HCT116 (cell line): ENCODE data around the gene C14orf132. TPM values are rescaled to one million over a fixed set of nuclear protein-coding genes. Genes with fewer than 3 reads are reported as not detected.

Experiments used
- ATAC-seq: fragments of 200-7000 bp; cut with Tn5 transposase; 2 replicates; pipeline ENCODE4 v1.9.1; 2020; ENCODE audit warnings: mild to moderate bottlenecking, moderate library complexity
- BruUV-seq: library from RNA; stranded (reverse); fragments of 400-500 nt; replicated peaks from 2 replicates; lab custom pipeline; 2021; lab: Mats Ljungman, UMichigan
- CTCF ChIA-PET: fragments of 300-600 bp; sonication (Branson Sonifier 250); formaldehyde crosslinking; loops from one replicate; lab custom pipeline; 2021; ENCODE audit warnings: antibody characterized with exemption; lab: Charles Lee
- POLR2A ChIA-PET: fragments of 300-600, 350-600 bp; sonication (Branson Sonifier 250); formaldehyde crosslinking; loops from one replicate; lab custom pipeline; 2021; ENCODE audit warnings: antibody characterized with exemption; lab: Charles Lee
- RAD21 ChIA-PET, 2 experiments: fragments of 300-600 bp; sonication (Branson Sonifier 250); formaldehyde crosslinking; loops; one replicate each; lab custom pipeline; 2023; ENCODE audit warnings: low total read pairs in 2 of 2; ENCODE audit not compliant: uncharacterized antibody in 2 of 2, unreplicated experiment in 2 of 2, low non-redundant PET in 1 of 2; lab: Charles Lee
- DNase-seq: peaks from one replicate; pipeline ENCODE4 v3.0.0-alpha.2; 2010; ENCODE audit warnings: low read depth, low spot score
- H2AFZ ChIP-seq: fragments of 200-600 bp; shearing (Covaris generic), sonication (generic); 2 replicates; pipeline ENCODE4 v1.6.1; 2017; ENCODE audit warnings: low read depth, mixed run types, mixed read lengths, antibody characterized with exemption, low read length; ENCODE audit not compliant: poor library complexity, severe bottlenecking
- H3K27ac ChIP-seq: 2 replicates; pipeline ENCODE4 v1.5.1; 2012; ENCODE audit warnings: low read depth, low read length
- H3K27me3 ChIP-seq: fragments of 200-600 bp; sonication (generic); 2 replicates; pipeline ENCODE4 v1.6.1; 2016; ENCODE audit warnings: mixed run types, low read length, mixed read lengths; ENCODE audit not compliant: insufficient read depth
- H3K36me3 ChIP-seq, 2 experiments: fragments of 200-500 bp in 1 of 2; fragments of 200-600 bp in 1 of 2; sonication (Bioruptor generic) in 1 of 2; sonication (generic) in 1 of 2; 2 replicates each; pipeline versions ENCODE4 v1.5.1 to v1.6.1; 2014 to 2016; ENCODE audit warnings: low read length in 2 of 2, inconsistent platforms in 1 of 2, mixed read lengths in 1 of 2, mixed run types in 1 of 2; ENCODE audit not compliant: insufficient read depth in 2 of 2, control insufficient read depth in 1 of 2
- H3K4me1 ChIP-seq, 2 experiments: fragments of 200-600 bp in 1 of 2; sonication (generic) in 1 of 2; 2 replicates each; pipeline versions ENCODE4 v1.5.1 to v1.6.1; 2012 to 2017; ENCODE audit warnings: low read length in 2 of 2, inconsistent platforms in 1 of 2, mild to moderate bottlenecking in 1 of 2, mixed read lengths in 1 of 2, mixed run types in 1 of 2, moderate library complexity in 1 of 2; ENCODE audit not compliant: insufficient read depth in 2 of 2, control insufficient read depth in 1 of 2
- H3K4me2 ChIP-seq: fragments of 200-600 bp; sonication (generic); 2 replicates; pipeline ENCODE4 v1.6.1; 2017; ENCODE audit warnings: mixed run types, low read length, mixed read lengths
- H3K4me3 ChIP-seq, 2 experiments: fragments of 200-600 bp in 1 of 2; sonication (generic) in 1 of 2; replicated peaks in 1 of 2; 2 replicates each; pipeline ENCODE4 v1.5.1; 2011 to 2016; ENCODE audit warnings: low read length in 2 of 2, control low read depth in 1 of 2, low read depth in 1 of 2, mild to moderate bottlenecking in 1 of 2, mixed read lengths in 1 of 2, mixed run types in 1 of 2
- H3K79me2 ChIP-seq: fragments of 200-600 bp; sonication (generic); 2 replicates; pipeline ENCODE4 v1.6.1; 2017; ENCODE audit warnings: mild to moderate bottlenecking, mixed run types, low read length, moderate library complexity, mixed read lengths; ENCODE audit not compliant: insufficient read depth
- H3K9ac ChIP-seq: fragments of 200-600 bp; sonication (generic); 2 replicates; pipeline ENCODE4 v1.6.1; 2016; ENCODE audit warnings: low read length, mixed read lengths
- H3K9me2 ChIP-seq: fragments of 200-600 bp; sonication (generic), shearing (Covaris generic); 2 replicates; pipeline ENCODE4 v1.6.1; 2017; ENCODE audit warnings: mixed run types, mild to moderate bottlenecking, moderate library complexity; ENCODE audit not compliant: insufficient read depth
- H3K9me3 ChIP-seq, 2 experiments: fragments of 200-500 bp in 1 of 2; fragments of 200-600 bp in 1 of 2; sonication (Bioruptor generic) in 1 of 2; sonication (generic) in 1 of 2; 2 replicates each; pipeline ENCODE4 v1.6.1; 2014 to 2017; ENCODE audit warnings: low read length in 2 of 2, mixed read lengths in 2 of 2, inconsistent platforms in 1 of 2, low read depth in 1 of 2, mild to moderate bottlenecking in 1 of 2, mixed run types in 1 of 2, moderate library complexity in 1 of 2; ENCODE audit not compliant: control insufficient read depth in 1 of 2, insufficient read depth in 1 of 2
- H4K20me1 ChIP-seq: fragments of 200-600 bp; sonication (generic), shearing (Covaris generic); 2 replicates; pipeline ENCODE4 v1.6.1; 2017; ENCODE audit warnings: mixed run types, mild to moderate bottlenecking, moderate library complexity; ENCODE audit not compliant: insufficient read depth
- CBX3 ChIP-seq: IDR thresholded peaks from 2 replicates; pipeline ENCODE4 v1.6.1; 2012; ENCODE audit warnings: low read depth
- CEBPB ChIP-seq: IDR thresholded peaks from 2 replicates; pipeline ENCODE4 v1.6.1; 2012; ENCODE audit warnings: low read depth
- ELF1 ChIP-seq: IDR thresholded peaks from 2 replicates; pipeline ENCODE4 v1.6.1; 2012; ENCODE audit warnings: low read depth, borderline replicate concordance
- EZH2 ChIP-seq: fragments of 200-600 bp; sonication (generic); IDR thresholded peaks from 2 replicates; pipeline ENCODE4 v1.6.1; 2017; ENCODE audit warnings: antibody characterized with exemption, mixed run types
- EZH2phosphoT487 ChIP-seq: fragments of 200-600 bp; IDR thresholded peaks from 2 replicates; pipeline ENCODE4 v1.6.1; 2018; ENCODE audit warnings: antibody characterized with exemption, borderline replicate concordance
- FOSL1 ChIP-seq: IDR thresholded peaks from 2 replicates; pipeline ENCODE4 v1.6.1; 2012; ENCODE audit warnings: low read depth
- JUND ChIP-seq: IDR thresholded peaks from 2 replicates; pipeline ENCODE4 v1.6.1; 2012
- MAX ChIP-seq: IDR thresholded peaks from 2 replicates; pipeline ENCODE4 v1.6.1; 2012
- POLR2A ChIP-seq: IDR thresholded peaks from 2 replicates; pipeline ENCODE4 v1.7.0; 2011; ENCODE audit warnings: borderline replicate concordance; ENCODE audit not compliant: insufficient read depth, insufficient read length; ENCODE audit errors: extremely low read depth
- POLR2AphosphoS5 ChIP-seq: IDR thresholded peaks from 2 replicates; pipeline ENCODE4 v1.6.1; 2011; ENCODE audit warnings: mild to moderate bottlenecking, low read depth, low read length, moderate library complexity
- RAD21 ChIP-seq: IDR thresholded peaks from 2 replicates; pipeline ENCODE4 v1.6.1; 2012; ENCODE audit warnings: low read depth, mild to moderate bottlenecking
- SIN3A ChIP-seq: IDR thresholded peaks from 2 replicates; pipeline ENCODE4 v1.6.1; 2012; ENCODE audit warnings: low read depth
- SRF ChIP-seq: IDR thresholded peaks from 2 replicates; pipeline ENCODE4 v1.6.1; 2012; ENCODE audit warnings: low read depth
- intact Hi-C: fragments of 100-400 bp; cut with micrococcal nuclease; formaldehyde crosslinking; loops from 2 replicates; pipeline ENCODE4 v1.10.0; 2022
- total RNA-seq: library from RNA; stranded (reverse); gene quantifications from one replicate; pipeline ENCODE4 v1.2.1, GENCODE V29; 2021; ENCODE audit not compliant: unreplicated experiment
- TF ChIP-seq, protein P1 (sequence below): IDR thresholded peaks from 2 replicates; pipeline ENCODE4 v1.6.1; 2012; ENCODE audit warnings: low read depth
- TF ChIP-seq, protein P2 (sequence below), 3 experiments: fragments of 200-600 bp in 1 of 3; sonication (generic) in 1 of 3; IDR thresholded peaks in 2 of 3; conservative IDR thresholded peaks in 1 of 3; 2 replicates each; pipeline ENCODE4 v1.5.1; 2012 to 2017; ENCODE audit warnings: low read depth in 2 of 3, low read length in 2 of 3, antibody characterized with exemption in 1 of 3, borderline replicate concordance in 1 of 3, control low read depth in 1 of 3, mild to moderate bottlenecking in 1 of 3, mixed read lengths in 1 of 3, mixed run types in 1 of 3, moderate library complexity in 1 of 3; ENCODE audit not compliant: insufficient read depth in 1 of 3
- TF ChIP-seq, protein P3 (sequence below): IDR thresholded peaks from 2 replicates; pipeline ENCODE4 v1.6.1; 2012

The C14orf132 gene
- total RNA-seq, 1 experiment from 2014 or later: 3.4 TPM

DNA sequence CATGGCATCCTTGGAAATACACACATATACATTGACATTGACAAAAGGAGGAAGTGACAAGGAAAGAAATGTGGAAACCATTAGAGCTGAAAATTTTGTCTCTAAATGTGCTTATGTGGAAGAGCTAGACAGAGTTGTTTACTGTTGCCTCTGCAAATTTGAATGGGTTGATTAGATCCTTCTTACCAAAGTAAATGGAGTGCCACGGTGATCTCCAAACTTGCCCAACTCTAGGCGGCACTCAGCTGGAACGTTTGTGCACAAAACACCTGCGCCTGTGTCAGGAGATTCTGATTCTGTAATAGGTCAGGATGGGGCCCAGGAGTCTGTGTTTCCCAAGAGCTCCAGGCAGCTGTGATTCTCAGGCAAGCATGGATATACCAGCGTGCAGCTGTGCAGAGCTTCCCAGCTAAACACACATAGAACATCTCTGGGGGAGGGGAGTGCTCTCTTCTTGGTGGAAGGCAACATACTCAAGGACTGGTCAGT lies 87.7 kb downstream of the C14orf132 start:
- ChIA-PET CTCF (interaction anchor here (0.5 kb wide), 1 partner anchor 26 kb away, joined by 5 read pairs; no protein-coding TSS in a partner anchor), POLR2A (no interaction called here), RAD21 (no interaction called here)
- BruUV-seq: no TSS peak
- no peak overlapping the region for H3K4me3 ChIP-seq
- no peak for TF ChIP-seq POLR2AphosphoS5
- TF ChIP-seq SRF: no peak
- TF ChIP-seq MAX: no peak
- TF ChIP-seq RAD21: no peak
- TF ChIP-seq EZH2: no peak
- no peak for TF ChIP-seq SIN3A
- TF ChIP-seq POLR2A: no peak
- TF ChIP-seq, protein P1, sequence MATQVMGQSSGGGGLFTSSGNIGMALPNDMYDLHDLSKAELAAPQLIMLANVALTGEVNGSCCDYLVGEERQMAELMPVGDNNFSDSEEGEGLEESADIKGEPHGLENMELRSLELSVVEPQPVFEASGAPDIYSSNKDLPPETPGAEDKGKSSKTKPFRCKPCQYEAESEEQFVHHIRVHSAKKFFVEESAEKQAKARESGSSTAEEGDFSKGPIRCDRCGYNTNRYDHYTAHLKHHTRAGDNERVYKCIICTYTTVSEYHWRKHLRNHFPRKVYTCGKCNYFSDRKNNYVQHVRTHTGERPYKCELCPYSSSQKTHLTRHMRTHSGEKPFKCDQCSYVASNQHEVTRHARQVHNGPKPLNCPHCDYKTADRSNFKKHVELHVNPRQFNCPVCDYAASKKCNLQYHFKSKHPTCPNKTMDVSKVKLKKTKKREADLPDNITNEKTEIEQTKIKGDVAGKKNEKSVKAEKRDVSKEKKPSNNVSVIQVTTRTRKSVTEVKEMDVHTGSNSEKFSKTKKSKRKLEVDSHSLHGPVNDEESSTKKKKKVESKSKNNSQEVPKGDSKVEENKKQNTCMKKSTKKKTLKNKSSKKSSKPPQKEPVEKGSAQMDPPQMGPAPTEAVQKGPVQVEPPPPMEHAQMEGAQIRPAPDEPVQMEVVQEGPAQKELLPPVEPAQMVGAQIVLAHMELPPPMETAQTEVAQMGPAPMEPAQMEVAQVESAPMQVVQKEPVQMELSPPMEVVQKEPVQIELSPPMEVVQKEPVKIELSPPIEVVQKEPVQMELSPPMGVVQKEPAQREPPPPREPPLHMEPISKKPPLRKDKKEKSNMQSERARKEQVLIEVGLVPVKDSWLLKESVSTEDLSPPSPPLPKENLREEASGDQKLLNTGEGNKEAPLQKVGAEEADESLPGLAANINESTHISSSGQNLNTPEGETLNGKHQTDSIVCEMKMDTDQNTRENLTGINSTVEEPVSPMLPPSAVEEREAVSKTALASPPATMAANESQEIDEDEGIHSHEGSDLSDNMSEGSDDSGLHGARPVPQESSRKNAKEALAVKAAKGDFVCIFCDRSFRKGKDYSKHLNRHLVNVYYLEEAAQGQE: no peak
- TF ChIP-seq, protein P2, sequence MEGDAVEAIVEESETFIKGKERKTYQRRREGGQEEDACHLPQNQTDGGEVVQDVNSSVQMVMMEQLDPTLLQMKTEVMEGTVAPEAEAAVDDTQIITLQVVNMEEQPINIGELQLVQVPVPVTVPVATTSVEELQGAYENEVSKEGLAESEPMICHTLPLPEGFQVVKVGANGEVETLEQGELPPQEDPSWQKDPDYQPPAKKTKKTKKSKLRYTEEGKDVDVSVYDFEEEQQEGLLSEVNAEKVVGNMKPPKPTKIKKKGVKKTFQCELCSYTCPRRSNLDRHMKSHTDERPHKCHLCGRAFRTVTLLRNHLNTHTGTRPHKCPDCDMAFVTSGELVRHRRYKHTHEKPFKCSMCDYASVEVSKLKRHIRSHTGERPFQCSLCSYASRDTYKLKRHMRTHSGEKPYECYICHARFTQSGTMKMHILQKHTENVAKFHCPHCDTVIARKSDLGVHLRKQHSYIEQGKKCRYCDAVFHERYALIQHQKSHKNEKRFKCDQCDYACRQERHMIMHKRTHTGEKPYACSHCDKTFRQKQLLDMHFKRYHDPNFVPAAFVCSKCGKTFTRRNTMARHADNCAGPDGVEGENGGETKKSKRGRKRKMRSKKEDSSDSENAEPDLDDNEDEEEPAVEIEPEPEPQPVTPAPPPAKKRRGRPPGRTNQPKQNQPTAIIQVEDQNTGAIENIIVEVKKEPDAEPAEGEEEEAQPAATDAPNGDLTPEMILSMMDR (IDR thresholded peaks at IDR 0.05 in 2 of 3, conservative IDR thresholded peaks at IDR 0.05 in 1 of 3; ENCODE audit: borderline replicate concordance in 1 of 3, insufficient read depth in 1 of 3, low read depth in 2 of 3, low read length in 2 of 3): no peak
- no peak for TF ChIP-seq CBX3
- no peak for TF ChIP-seq EZH2phosphoT487
- no peak for TF ChIP-seq FOSL1
- TF ChIP-seq JUND: no peak
- no peak for TF ChIP-seq ELF1
- no peak for TF ChIP-seq CEBPB
- TF ChIP-seq, protein P3, sequence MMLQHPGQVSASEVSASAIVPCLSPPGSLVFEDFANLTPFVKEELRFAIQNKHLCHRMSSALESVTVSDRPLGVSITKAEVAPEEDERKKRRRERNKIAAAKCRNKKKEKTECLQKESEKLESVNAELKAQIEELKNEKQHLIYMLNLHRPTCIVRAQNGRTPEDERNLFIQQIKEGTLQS: no peak
- H3K27ac ChIP-seq: no peak overlapping the region
- ATAC-seq (no peak), DNase-seq (no peak)
- no peaks in the 10 kb centered on the region for H3K9me3 ChIP-seq
- H3K9me2 ChIP-seq: no peaks in the 10 kb centered on the region
- H3K4me2 ChIP-seq: no peak overlapping the region
- H3K27me3 ChIP-seq: peaks cover 9% of the 10 kb centered on the region; the same call in 1 of the 2 replicates
- intact Hi-C loops: no loop called here
- no peaks in the 10 kb centered on the region for H4K20me1 ChIP-seq
- H3K36me3 ChIP-seq: no peaks in the 10 kb centered on the region
- H3K79me2 ChIP-seq: no peaks in the 10 kb centered on the region
- no peaks in the 10 kb centered on the region for H3K4me1 ChIP-seq
- H2AFZ ChIP-seq: no peak overlapping the region
- H3K9ac ChIP-seq: no peak overlapping the region
